Neutrophil (primary cell): ENCODE results near the gene FGGY.
"Not testable (repeated sequence)": the region's sequence is repeated elsewhere in the genome, so short reads cannot be mapped to it uniquely, and the experiment has no call there.

Source experiments
- H3K27ac ChIP-seq: fragments of 200-600 bp; sonication (generic); 2 replicates; pipeline ENCODE4 v1.5.1; 2016; ENCODE audit warnings: mild to moderate bottlenecking, moderate library complexity
- H3K27me3 ChIP-seq: fragments of 200-600 bp; sonication (generic); 2 replicates; pipeline ENCODE4 v1.6.0; 2016; ENCODE audit warnings: mild to moderate bottlenecking
- H3K36me3 ChIP-seq: fragments of 200-600 bp; sonication (generic); 2 replicates; pipeline ENCODE4 v1.5.1; 2017
- H3K4me1 ChIP-seq, 2 experiments: fragments of 200-600 bp in 1 of 2; sonication (generic) in 1 of 2; 1 replicate in 1 of 2; 2 replicates in 1 of 2; pipeline versions ENCODE4 v1.5.1 to v1.6.1; 2013 to 2016; ENCODE audit warnings: low read depth in 1 of 2, low read length in 1 of 2, mild to moderate bottlenecking in 1 of 2, moderate library complexity in 1 of 2; ENCODE audit not compliant: control insufficient read depth in 1 of 2, insufficient read depth in 1 of 2
- H3K4me3 ChIP-seq, 2 experiments: fragments of 200-600 bp in 1 of 2; sonication (generic) in 1 of 2; 1 replicate in 1 of 2; 2 replicates in 1 of 2; pipeline ENCODE4 v1.5.1; 2013 to 2016; ENCODE audit warnings: low read depth in 1 of 2, low read length in 1 of 2, mild to moderate bottlenecking in 1 of 2, moderate library complexity in 1 of 2
- H3K9me3 ChIP-seq: fragments of 200-600 bp; sonication (generic); 2 replicates; pipeline ENCODE4 v1.5.1; 2016
- TF ChIP-seq, protein P1 (sequence below): fragments of 200-600 bp; sonication (generic); IDR thresholded peaks from 2 replicates; pipeline ENCODE4 v1.5.1; 2016; ENCODE audit warnings: antibody characterized with exemption

Gene FGGY

DNA sequence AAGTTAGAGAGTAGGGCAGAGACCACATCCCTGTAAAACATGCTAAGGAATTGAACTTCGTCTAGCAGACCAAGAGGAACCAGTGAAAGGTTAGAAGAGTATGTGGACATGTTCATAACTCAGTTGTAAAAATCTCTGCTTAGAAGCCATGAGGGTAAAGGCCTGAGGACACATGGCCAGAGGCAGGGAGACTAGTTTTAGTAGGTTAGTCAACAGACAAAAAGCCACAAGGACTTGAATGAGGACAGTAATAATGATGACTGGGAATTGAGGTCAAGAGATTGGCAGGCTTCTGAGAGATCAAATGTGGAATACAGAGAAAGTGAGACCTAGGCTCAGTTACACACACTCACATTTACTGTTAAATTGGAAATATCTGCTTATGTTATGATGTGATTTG lies 312.4 kb downstream of the FGGY start:
- Histone ChIP-seq H3K9me3 (no peaks in the 10 kb centered on the region), H3K36me3 (no peaks in the 10 kb centered on the region), H3K4me3 (no peak overlapping the region), H3K4me1 (no peaks in the 10 kb centered on the region), H3K27me3 (no peaks in the 10 kb centered on the region), H3K27ac (no peak overlapping the region)
- TF ChIP-seq, protein P1, sequence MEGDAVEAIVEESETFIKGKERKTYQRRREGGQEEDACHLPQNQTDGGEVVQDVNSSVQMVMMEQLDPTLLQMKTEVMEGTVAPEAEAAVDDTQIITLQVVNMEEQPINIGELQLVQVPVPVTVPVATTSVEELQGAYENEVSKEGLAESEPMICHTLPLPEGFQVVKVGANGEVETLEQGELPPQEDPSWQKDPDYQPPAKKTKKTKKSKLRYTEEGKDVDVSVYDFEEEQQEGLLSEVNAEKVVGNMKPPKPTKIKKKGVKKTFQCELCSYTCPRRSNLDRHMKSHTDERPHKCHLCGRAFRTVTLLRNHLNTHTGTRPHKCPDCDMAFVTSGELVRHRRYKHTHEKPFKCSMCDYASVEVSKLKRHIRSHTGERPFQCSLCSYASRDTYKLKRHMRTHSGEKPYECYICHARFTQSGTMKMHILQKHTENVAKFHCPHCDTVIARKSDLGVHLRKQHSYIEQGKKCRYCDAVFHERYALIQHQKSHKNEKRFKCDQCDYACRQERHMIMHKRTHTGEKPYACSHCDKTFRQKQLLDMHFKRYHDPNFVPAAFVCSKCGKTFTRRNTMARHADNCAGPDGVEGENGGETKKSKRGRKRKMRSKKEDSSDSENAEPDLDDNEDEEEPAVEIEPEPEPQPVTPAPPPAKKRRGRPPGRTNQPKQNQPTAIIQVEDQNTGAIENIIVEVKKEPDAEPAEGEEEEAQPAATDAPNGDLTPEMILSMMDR, result no peak

DNA sequence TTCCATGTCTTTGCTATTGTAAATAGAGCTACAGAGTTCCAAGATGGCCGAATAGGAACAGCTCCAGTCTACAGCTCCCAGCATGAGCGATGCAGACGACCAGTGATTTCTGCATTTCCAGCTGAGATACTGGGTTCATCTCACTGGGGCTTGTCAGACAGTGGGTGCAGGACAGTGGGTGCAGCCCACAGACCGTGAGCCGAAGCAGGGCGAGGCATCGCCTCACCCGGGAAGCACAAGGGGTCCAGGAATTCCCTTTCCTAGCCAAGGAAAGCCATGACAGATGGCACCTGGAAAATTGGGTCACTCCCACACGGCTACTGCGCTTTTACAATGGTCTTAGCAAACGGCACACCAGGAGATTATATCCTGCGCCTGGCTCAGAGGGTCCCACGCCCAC lies 313.6 kb downstream of the FGGY start:
- H3K4me1 ChIP-seq, H3K36me3 ChIP-seq, H3K4me3 ChIP-seq, H3K27ac ChIP-seq, H3K9me3 ChIP-seq, H3K27me3 ChIP-seq: not testable (repeated sequence)

DNA sequence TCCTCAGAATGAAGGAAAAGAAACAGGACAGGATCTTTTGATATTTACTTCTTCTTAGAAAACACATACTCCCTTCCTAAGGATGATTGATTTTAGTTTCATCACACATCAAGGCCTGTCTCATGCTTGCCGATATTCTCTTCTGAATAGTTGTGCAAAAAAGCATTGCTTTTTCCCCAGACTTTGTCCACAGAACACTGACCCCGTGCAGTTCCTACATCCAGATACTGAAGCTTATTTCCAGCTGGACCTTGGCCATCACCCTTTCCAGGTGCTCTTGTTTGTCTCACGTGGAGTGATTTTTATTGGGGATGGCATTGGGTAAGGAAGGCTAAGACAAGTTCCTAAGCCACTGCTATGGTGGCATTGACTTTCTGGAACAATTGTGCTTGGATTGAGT lies 320.5 kb downstream of the FGGY start:
- H3K4me3 ChIP-seq, result no peak overlapping the region
- H3K9me3 ChIP-seq, result no peaks in the 10 kb centered on the region
- H3K4me1 ChIP-seq, result no peaks in the 10 kb centered on the region
- TF ChIP-seq, protein P1, result no peak
- H3K36me3 ChIP-seq, result no peaks in the 10 kb centered on the region
- H3K27me3 ChIP-seq, result no peaks in the 10 kb centered on the region
- no peak overlapping the region for H3K27ac ChIP-seq

DNA sequence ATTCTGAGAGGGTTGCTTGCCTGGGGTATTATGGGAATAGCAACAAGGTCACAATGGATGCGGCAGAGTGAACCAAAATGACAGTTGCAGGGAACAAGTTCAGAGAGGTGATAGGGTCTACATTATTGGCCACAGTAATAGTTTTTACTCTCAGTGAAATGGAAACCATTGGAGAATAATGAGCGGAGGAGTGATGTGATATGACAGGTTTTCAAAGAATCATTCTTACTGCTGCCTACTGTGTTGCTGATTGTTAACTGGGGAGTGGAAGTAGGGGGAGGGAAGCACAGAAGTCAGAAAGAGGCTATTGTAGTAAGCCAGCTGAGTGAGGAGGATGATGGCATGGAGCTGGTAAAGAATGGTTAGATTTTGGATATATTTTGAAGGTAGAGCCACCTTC lies 322.7 kb downstream of the FGGY start:
- Histone ChIP-seq H3K27me3 (no peaks in the 10 kb centered on the region), H3K4me1 (no peaks in the 10 kb centered on the region), H3K4me3 (no peak overlapping the region), H3K36me3 (no peaks in the 10 kb centered on the region), H3K9me3 (no peaks in the 10 kb centered on the region), H3K27ac (no peak overlapping the region)
- TF ChIP-seq, protein P1, result no peak

DNA sequence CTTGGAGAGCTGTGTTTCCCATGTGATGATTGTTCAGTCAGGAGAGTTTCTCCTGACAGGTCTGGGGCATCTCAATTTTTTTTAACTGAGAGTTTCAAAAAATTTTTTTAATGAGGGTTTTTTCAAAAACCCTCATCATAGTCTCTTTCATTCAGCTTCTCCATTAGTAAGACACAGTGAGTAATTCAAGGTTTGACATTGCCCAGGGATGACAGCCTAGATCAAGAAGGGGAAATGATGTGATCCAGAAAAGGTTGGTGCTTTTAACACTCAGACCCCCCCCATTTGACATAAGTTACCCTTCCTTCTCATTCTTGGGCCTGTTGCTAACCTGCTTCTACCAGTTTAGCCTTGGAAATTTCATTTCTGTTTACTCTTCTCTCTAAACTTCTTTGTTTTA lies 328.5 kb downstream of the FGGY start:
- no peak overlapping the region for H3K27ac ChIP-seq
- H3K36me3 ChIP-seq, result no peaks in the 10 kb centered on the region
- TF ChIP-seq, protein P1, result no peak
- H3K9me3 ChIP-seq, result no peaks in the 10 kb centered on the region
- H3K4me3 ChIP-seq, result no peak overlapping the region
- no peaks in the 10 kb centered on the region for H3K27me3 ChIP-seq
- H3K4me1 ChIP-seq, result no peaks in the 10 kb centered on the region

DNA sequence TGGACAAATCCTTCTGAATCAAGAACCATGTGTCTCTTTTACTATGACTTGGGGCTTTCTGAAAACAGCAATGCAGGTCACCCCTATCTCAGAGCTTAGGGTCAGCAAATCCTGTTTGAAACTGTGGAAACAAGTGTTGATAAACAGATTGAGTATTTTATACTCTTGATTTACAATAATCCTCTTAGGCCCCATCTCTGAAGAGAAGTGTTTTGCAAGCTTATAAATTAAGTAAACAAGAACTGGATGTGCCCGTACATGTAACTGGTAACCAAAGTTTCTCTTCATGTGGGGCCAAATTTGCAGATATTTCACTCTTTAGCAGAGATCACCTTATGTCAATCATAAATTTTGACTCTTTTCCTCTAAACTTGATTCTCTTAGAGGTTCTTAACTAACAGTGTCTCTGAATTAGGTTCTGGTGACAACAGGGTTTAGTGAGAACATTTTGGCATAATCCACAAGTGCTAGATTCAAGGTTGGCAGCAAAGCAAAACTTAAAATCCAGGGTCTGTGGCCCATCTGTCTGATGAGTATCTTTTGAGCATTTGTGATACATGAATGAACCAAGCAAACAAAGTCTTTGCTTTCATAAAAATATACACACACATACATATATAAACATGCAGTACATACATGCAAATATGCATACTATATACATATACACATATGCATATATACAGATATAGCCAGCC lies 334.8 kb downstream of the FGGY start:
- no peaks in the 10 kb centered on the region for H3K4me1 ChIP-seq
- H3K27ac ChIP-seq, result no peak overlapping the region
- no peak overlapping the region for H3K4me3 ChIP-seq
- TF ChIP-seq, protein P1, result no peak
- H3K9me3 ChIP-seq, result no peaks in the 10 kb centered on the region
- no peaks in the 10 kb centered on the region for H3K27me3 ChIP-seq
- no peaks in the 10 kb centered on the region for H3K36me3 ChIP-seq
